ENCODE results near the gene RAPGEFL1. TPM values are rescaled to one million over a fixed set of nuclear protein-coding genes. Genes with fewer than 3 reads are reported as not detected.

The RAPGEFL1 gene
- total and polyA plus RNA-seq, 4 donors = 4.6 to 9.4 (median 8.8) TPM

- H3K9me3 ChIP-seq (ENCODE audit: control insufficient read depth in 4 of 4, insufficient read depth in 3 of 4, low read length in 3 of 4) = no peaks in the 10 kb centered on the region
- H3K27ac ChIP-seq (ENCODE audit: low read depth in 1 of 2, low read length in 1 of 2) = no peak overlapping the region
- ATAC-seq (ENCODE audit: insufficient read depth, low FRiP score) (no peak), DNase-seq (no peak)
- no peak overlapping the region for H3K4me3 ChIP-seq
- H3K27me3 ChIP-seq (ENCODE audit: control insufficient read depth in 3 of 3, insufficient read depth in 3 of 3, low read length in 2 of 3) = no peaks in the 10 kb centered on the region
- H3K9ac ChIP-seq (ENCODE audit: insufficient read depth in 1 of 2, low read length in 2 of 2) = no peak overlapping the region
- TF ChIP-seq CTCF (IDR thresholded peaks at IDR 0.05; ENCODE audit: control extremely low read depth, extremely low read depth) = no peak
- 93 to 95% methylated on average over 6 of the region's 6 CpGs for WGBS, 2 donors
- H3K4me1 ChIP-seq (ENCODE audit: control insufficient read depth in 5 of 5, insufficient read depth in 5 of 5, low read length in 5 of 5) = peaks cover 0 to 1% (median 0%) of the 10 kb centered on the region in 5 donors
- H3K36me3 ChIP-seq (ENCODE audit: control insufficient read depth in 4 of 4, insufficient read depth in 4 of 4, low read length in 4 of 4) = no peaks in the 10 kb centered on the region
Measured at GRCh38 chr17:40182606-40183005, 5.3 kb downstream of the RAPGEFL1 start.

DNA sequence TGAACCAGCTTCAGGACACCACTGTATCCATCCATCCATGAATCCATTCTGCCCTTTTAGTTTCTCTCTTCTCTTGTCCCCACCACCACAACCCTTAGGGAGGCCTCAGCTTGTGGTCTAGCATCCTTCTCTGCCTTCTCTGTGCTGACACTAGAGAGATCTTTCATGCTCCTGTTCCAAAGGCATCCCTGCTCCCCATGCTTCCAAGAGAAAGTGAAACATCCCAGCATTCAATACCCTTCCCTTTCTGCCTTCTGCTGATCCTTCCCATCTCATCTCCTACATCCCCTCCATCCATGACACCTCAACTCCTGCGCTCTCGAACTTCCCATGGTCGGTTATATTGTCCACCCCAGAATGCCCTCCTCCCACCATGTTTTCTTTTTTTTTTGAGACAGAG, 10.0 kb downstream of the RAPGEFL1 start:
- H3K36me3 ChIP-seq (ENCODE audit: control insufficient read depth in 4 of 4, insufficient read depth in 4 of 4, low read length in 4 of 4) = no peaks in the 10 kb centered on the region

DNA sequence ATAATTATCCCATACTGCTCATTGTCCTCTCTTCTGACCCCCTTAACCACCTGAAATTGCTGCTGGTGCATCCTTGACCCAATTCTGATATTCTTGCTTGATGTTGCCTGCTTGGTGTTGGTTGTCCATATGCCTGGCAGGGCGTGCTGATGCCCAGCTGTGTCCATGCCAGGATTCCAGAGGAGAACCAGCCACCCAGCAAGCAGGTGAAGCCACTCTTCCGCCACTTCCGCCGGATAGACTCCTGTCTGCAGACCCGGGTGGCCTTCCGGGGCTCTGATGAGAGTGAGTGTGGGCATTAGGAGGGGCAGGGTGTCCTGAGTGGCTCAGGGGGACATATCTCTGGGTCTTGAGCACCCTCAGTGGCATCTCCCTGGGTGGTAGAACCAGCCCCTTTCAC, 11.4 kb downstream of the RAPGEFL1 start:
- H3K27me3 ChIP-seq (ENCODE audit: control insufficient read depth in 3 of 3, insufficient read depth in 3 of 3, low read length in 2 of 3) = no peaks in the 10 kb centered on the region
- H3K4me1 ChIP-seq (ENCODE audit: control insufficient read depth in 5 of 5, insufficient read depth in 5 of 5, low read length in 5 of 5) = peaks cover 0 to 12% (median 2%) of the 10 kb centered on the region in 5 donors
- no peak for TF ChIP-seq CTCF (IDR thresholded peaks at IDR 0.05; ENCODE audit: control extremely low read depth, extremely low read depth)
- H3K27ac ChIP-seq (ENCODE audit: low read depth in 1 of 2, low read length in 1 of 2) = no peak overlapping the region
- no peak for DNase-seq
- H3K9me3 ChIP-seq (ENCODE audit: control insufficient read depth in 4 of 4, insufficient read depth in 3 of 4, low read length in 3 of 4) = no peaks in the 10 kb centered on the region
- peaks cover 0 to 3% (median 0%) of the 10 kb centered on the region in 4 donors for H3K36me3 ChIP-seq (ENCODE audit: control insufficient read depth in 4 of 4, insufficient read depth in 4 of 4, low read length in 4 of 4)
- H3K9ac ChIP-seq (ENCODE audit: insufficient read depth in 1 of 2, low read length in 2 of 2) = no peak overlapping the region
- no peak overlapping the region for H3K4me3 ChIP-seq
- no peak for ATAC-seq (ENCODE audit: insufficient read depth, low FRiP score)
- 94 to 96% methylated on average over 6 of the region's 6 CpGs for WGBS, 2 donors

More for the DNA sequence above, 10.0 kb downstream of the RAPGEFL1 start:
- H3K9ac ChIP-seq (ENCODE audit: insufficient read depth in 1 of 2, low read length in 2 of 2) = no peak overlapping the region
- DNase-seq = no peak
- TF ChIP-seq CTCF (IDR thresholded peaks at IDR 0.05; ENCODE audit: control extremely low read depth, extremely low read depth) = no peak
- H3K27ac ChIP-seq (ENCODE audit: low read depth in 1 of 2, low read length in 1 of 2) = no peak overlapping the region
- no peaks in the 10 kb centered on the region for H3K9me3 ChIP-seq (ENCODE audit: control insufficient read depth in 4 of 4, insufficient read depth in 3 of 4, low read length in 3 of 4)
- H3K27me3 ChIP-seq (ENCODE audit: control insufficient read depth in 3 of 3, insufficient read depth in 3 of 3, low read length in 2 of 3) = no peaks in the 10 kb centered on the region
- 92% methylated on average over 3 of the region's 3 CpGs for WGBS, 2 donors
- no peak for ATAC-seq (ENCODE audit: insufficient read depth, low FRiP score)
- no peak overlapping the region for H3K4me3 ChIP-seq
- H3K4me1 ChIP-seq (ENCODE audit: control insufficient read depth in 5 of 5, insufficient read depth in 5 of 5, low read length in 5 of 5) = peaks cover 0 to 12% (median 2%) of the 10 kb centered on the region in 5 donors

Data from lung (tissue), 12 donors.